IMR-90 (cell line): ENCODE data around the gene MLKL. TPM values are rescaled to one million over a fixed set of nuclear protein-coding genes. Genes with fewer than 3 reads are reported as not detected.

ENCODE experiments used
- ATAC-seq: fragments of 200-7000 bp; cut with Tn5 transposase; 2 replicates; pipeline ENCODE4 v1.9.1; 2020; ENCODE audit warnings: low read depth, mild to moderate bottlenecking, moderate library complexity
- BruUV-seq: library from RNA; stranded (reverse); fragments of 400-500 nt; replicated peaks from 2 replicates; lab custom pipeline; 2021; lab: Mats Ljungman, UMichigan
- CTCF ChIA-PET: fragments of 300-600 bp; formaldehyde crosslinking; extraction: SDS; loops from one replicate; lab custom pipeline; 2021; ENCODE audit warnings: antibody characterized with exemption; lab: Yijun Ruan, JAX
- POLR2A ChIA-PET: fragments of 300-600 bp; sonication (Branson Sonifier 250); formaldehyde crosslinking; loops from one replicate; lab custom pipeline; 2022; ENCODE audit warnings: antibody characterized with exemption; ENCODE audit not compliant: unreplicated experiment; lab: Charles Lee
- DNase-seq: peaks from one replicate; pipeline ENCODE4 v3.0.0; 2013
- H2AFZ ChIP-seq: replicated peaks from 2 replicates; pipeline ENCODE3; 2013; ENCODE audit warnings: low read length, mild to moderate bottlenecking; ENCODE audit not compliant: poor library complexity
- H2AK5ac ChIP-seq: 2 replicates; pipeline ENCODE4 v1.6.1; 2013; ENCODE audit warnings: low read depth, low read length, inconsistent platforms
- H2AK9ac ChIP-seq: replicated peaks from 2 replicates; pipeline ENCODE3; 2013; ENCODE audit warnings: mild to moderate bottlenecking, low read depth, low read length, moderate library complexity; ENCODE audit not compliant: poor library complexity
- H2BK120ac ChIP-seq: 2 replicates; pipeline ENCODE4 v1.6.1; 2013; ENCODE audit warnings: low read depth, low read length, inconsistent platforms
- H2BK15ac ChIP-seq: 3 replicates; pipeline ENCODE4 v1.6.1; 2013; ENCODE audit warnings: low read depth, low read length, inconsistent platforms
- H2BK20ac ChIP-seq: 2 replicates; pipeline ENCODE4 v1.6.1; 2013; ENCODE audit warnings: low read depth, mild to moderate bottlenecking, inconsistent platforms, low read length, moderate library complexity
- H2BK5ac ChIP-seq: 2 replicates; pipeline ENCODE4 v1.6.1; 2013; ENCODE audit warnings: mild to moderate bottlenecking, low read depth, low read length, inconsistent platforms; ENCODE audit not compliant: poor library complexity, severe bottlenecking
- H3K14ac ChIP-seq: replicated peaks from 2 replicates; pipeline ENCODE4 v1.6.1; 2013; ENCODE audit warnings: low read depth, low read length, inconsistent platforms
- H3K18ac ChIP-seq: 2 replicates; pipeline ENCODE4 v1.6.1; 2013; ENCODE audit warnings: low read depth, low read length, control low read depth
- H3K23ac ChIP-seq: 2 replicates; pipeline ENCODE4 v1.6.1; 2013; ENCODE audit warnings: low read depth, low read length, inconsistent platforms
- H3K27ac ChIP-seq: 2 replicates; pipeline ENCODE4 v1.5.1; 2013; ENCODE audit warnings: mild to moderate bottlenecking, control low read depth, low read length; ENCODE audit not compliant: insufficient read depth
- H3K27me3 ChIP-seq: 2 replicates; pipeline ENCODE4 v1.6.1; 2013; ENCODE audit warnings: low read length; ENCODE audit not compliant: control insufficient read depth, insufficient read depth
- H3K36me3 ChIP-seq: 2 replicates; pipeline ENCODE4 v1.6.1; 2013; ENCODE audit warnings: low read length, mixed read lengths; ENCODE audit not compliant: control insufficient read depth, insufficient read depth
- H3K4ac ChIP-seq: 2 replicates; pipeline ENCODE4 v1.6.1; 2013; ENCODE audit warnings: low read depth, low read length, inconsistent platforms
- H3K4me1 ChIP-seq: 2 replicates; pipeline ENCODE4 v1.6.1; 2013; ENCODE audit warnings: low read length, mixed read lengths; ENCODE audit not compliant: control insufficient read depth, insufficient read depth
- H3K4me2 ChIP-seq: 2 replicates; pipeline ENCODE4 v1.6.1; 2013; ENCODE audit warnings: low read depth, mild to moderate bottlenecking, control low read depth, low read length, moderate library complexity
- H3K4me3 ChIP-seq: 2 replicates; pipeline ENCODE4 v1.5.1; 2013; ENCODE audit warnings: low read depth, mild to moderate bottlenecking, control low read depth, low read length, moderate library complexity; ENCODE audit not compliant: insufficient read depth
- H3K56ac ChIP-seq: 2 replicates; pipeline ENCODE4 v1.6.1; 2013; ENCODE audit warnings: low read length, inconsistent platforms; ENCODE audit not compliant: insufficient read depth; ENCODE audit errors: extremely low read depth
- H3K79me1 ChIP-seq, 2 experiments: 2 replicates each; pipeline ENCODE4 v1.6.1; 2013; ENCODE audit warnings: low read length in 2 of 2, inconsistent platforms in 1 of 2, low read depth in 1 of 2
- H3K9ac ChIP-seq: 2 replicates; pipeline ENCODE4 v1.6.1; 2013; ENCODE audit warnings: low read depth, low read length, control low read depth
- H3K9me1 ChIP-seq: 2 replicates; pipeline ENCODE4 v1.6.1; 2013; ENCODE audit warnings: low read length, inconsistent platforms; ENCODE audit not compliant: insufficient read depth
- H3K9me3 ChIP-seq: 2 replicates; pipeline ENCODE4 v1.6.1; 2013; ENCODE audit warnings: low read length; ENCODE audit not compliant: control insufficient read depth, insufficient read depth
- H4K20me1 ChIP-seq: 2 replicates; pipeline ENCODE4 v1.6.1; 2013; ENCODE audit warnings: low read length, inconsistent platforms; ENCODE audit not compliant: insufficient read depth
- H4K5ac ChIP-seq: 2 replicates; pipeline ENCODE4 v1.6.1; 2013; ENCODE audit warnings: mild to moderate bottlenecking, low read depth, low read length, control low read depth
- H4K8ac ChIP-seq, 2 experiments: 2 replicates each; pipeline ENCODE4 v1.6.1; 2013; ENCODE audit warnings: low read depth in 2 of 2, low read length in 2 of 2, control low read depth in 1 of 2, inconsistent platforms in 1 of 2
- H4K91ac ChIP-seq: 2 replicates; pipeline ENCODE4 v1.6.1; 2013; ENCODE audit warnings: low read depth, low read length, inconsistent platforms; ENCODE audit not compliant: insufficient read depth
- BHLHE40 ChIP-seq: fragments of 150-350 bp; IDR thresholded peaks from 2 replicates; pipeline ENCODE4 v1.6.1; 2016; ENCODE audit warnings: mild to moderate bottlenecking, low read depth, low read length
- CEBPB ChIP-seq: IDR thresholded peaks from 2 replicates; pipeline ENCODE4 v1.6.1; 2012; ENCODE audit warnings: low read depth, low read length, improper control_type of control experiment
- CHD1 ChIP-seq: IDR thresholded peaks from 2 replicates; pipeline ENCODE4 v1.6.1; 2012; ENCODE audit warnings: low read depth, low read length, improper control_type of control experiment
- FOS ChIP-seq: fragments of 150-350 bp; IDR thresholded peaks from 2 replicates; pipeline ENCODE4 v1.6.1; 2016; ENCODE audit warnings: low read depth, low read length
- MAFK ChIP-seq: IDR thresholded peaks from 2 replicates; pipeline ENCODE4 v1.6.1; 2012; ENCODE audit warnings: low read depth, low read length, improper control_type of control experiment
- MAZ ChIP-seq: IDR thresholded peaks from 2 replicates; pipeline ENCODE4 v1.6.1; 2012; ENCODE audit warnings: low read depth, mild to moderate bottlenecking, low read length, improper control_type of control experiment, moderate library complexity, borderline replicate concordance
- MXI1 ChIP-seq: IDR thresholded peaks from 2 replicates; pipeline ENCODE4 v1.6.1; 2012; ENCODE audit warnings: low read depth, mild to moderate bottlenecking, low read length, moderate library complexity, borderline replicate concordance
- NFE2L2 ChIP-seq: fragments of 150-350 bp; IDR thresholded peaks from 2 replicates; pipeline ENCODE4 v1.6.1; 2016; ENCODE audit warnings: low read depth, mild to moderate bottlenecking, low read length
- POLR2A ChIP-seq: IDR thresholded peaks from 2 replicates; pipeline ENCODE4 v1.6.1; 2012; ENCODE audit warnings: mild to moderate bottlenecking, low read depth, low read length
- RAD21 ChIP-seq: IDR thresholded peaks from 2 replicates; pipeline ENCODE4 v1.6.1; 2012; ENCODE audit warnings: low read length, improper control_type of control experiment
- RCOR1 ChIP-seq: IDR thresholded peaks from 2 replicates; pipeline ENCODE4 v1.6.1; 2012; ENCODE audit warnings: mild to moderate bottlenecking, low read length, improper control_type of control experiment; ENCODE audit not compliant: insufficient replicate concordance
- RFX5 ChIP-seq: IDR thresholded peaks from 2 replicates; pipeline ENCODE4 v1.8.0; 2012; ENCODE audit warnings: low read depth, mild to moderate bottlenecking, low read length, moderate library complexity
- SMC3 ChIP-seq: fragments of 150-350 bp; IDR thresholded peaks from 2 replicates; pipeline ENCODE4 v1.6.1; 2016; ENCODE audit warnings: low read depth, mild to moderate bottlenecking, antibody characterized with exemption, low read length, moderate library complexity
- WGBS, 2 experiments: methylation state at CpG; one replicate each; pipeline versions ENCODE4 v1.1.5 to v1.1.7; 2013; ENCODE audit warnings: missing lambda C conversion rate in 2 of 2; ENCODE audit not compliant: insufficient read length in 1 of 2; ENCODE audit errors: extremely low coverage in 2 of 2; 5-methylcytosine and 5-hydroxymethylcytosine counted together
- dilution Hi-C: fragments of 300-500 bp; cut with HindIII; formaldehyde crosslinking; loops from one replicate; pipeline ENCODE4 v1.14.3; 2018; ENCODE audit warnings: low sequenced_read_pairs; ENCODE audit not compliant: unreplicated experiment
- in situ Hi-C: fragments of 300-500 bp; cut with MboI; formaldehyde crosslinking; loops from 3 replicates; pipeline ENCODE4 v1.14.3; 2019; ENCODE audit warnings: low sequenced_read_pairs, inconsistent platforms, mixed read lengths
- intact Hi-C: fragments of 100-400 bp; cut with micrococcal nuclease; formaldehyde crosslinking; loops from 2 replicates; pipeline ENCODE4 v1.10.0; 2022
- polyA plus RNA-seq, 3 experiments: library from polyadenylated mRNA; depleted of rRNA; stranded (reverse); fragments of >200 nt; gene quantifications; 2 replicates each; pipeline ENCODE4 v1.2.3, GENCODE V29; 2012; ENCODE audit warnings: low replicate concordance in 1 of 3
- total RNA-seq: library from RNA; depleted of rRNA; stranded (reverse); fragments of >200 nt; gene quantifications from 2 replicates; pipeline ENCODE4 v1.2.3, GENCODE V29; 2012
- TF ChIP-seq, protein P1 (sequence below): fragments of 150-350 bp; IDR thresholded peaks from 2 replicates; pipeline ENCODE4 v1.6.1; 2017; ENCODE audit warnings: mild to moderate bottlenecking, antibody characterized with exemption, low read length, low read depth
- TF ChIP-seq, protein P2 (sequence below): conservative IDR thresholded peaks from 2 replicates; pipeline ENCODE4 v1.5.1; 2012; ENCODE audit warnings: mild to moderate bottlenecking, low read depth, low read length, improper control_type of control experiment
- TF ChIP-seq, protein P3 (sequence below): fragments of 150-350 bp; IDR thresholded peaks from 2 replicates; pipeline ENCODE4 v1.6.1; 2016; ENCODE audit warnings: low read depth, mild to moderate bottlenecking, low read length, moderate library complexity, borderline replicate concordance

MLKL gene
- total and polyA plus RNA-seq, 2 of the 4 experiments (the other 2 are of a cell fraction), result 3.6 to 4.5 TPM

DNA sequence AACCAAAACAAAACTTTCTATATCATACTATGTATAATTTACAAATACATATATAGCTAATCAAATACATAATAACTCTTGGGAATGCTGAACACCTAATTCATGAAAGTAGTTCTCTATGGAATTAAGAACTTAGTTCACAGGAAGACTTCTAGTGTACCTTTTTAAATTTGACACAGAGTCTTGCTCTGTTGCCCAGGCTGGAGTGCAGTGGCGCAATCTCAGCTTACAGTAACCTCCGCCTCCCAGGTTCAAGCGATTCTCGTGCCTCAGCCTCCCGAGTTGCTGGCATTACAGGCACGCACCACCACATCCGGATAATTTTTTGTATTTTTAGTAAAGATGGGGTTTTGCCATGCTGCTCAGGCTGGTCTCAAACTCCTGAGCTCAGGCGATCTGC lies 58.7 kb downstream of the MLKL start:
- BruUV-seq, result no TSS peak
- H2BK20ac ChIP-seq, result no peak overlapping the region
- no peak overlapping the region for H3K4me2 ChIP-seq
- dilution Hi-C loops, result no loop called here
- peaks cover 25% of the 10 kb centered on the region for H3K36me3 ChIP-seq
- H3K56ac ChIP-seq, result no peak overlapping the region
- H3K18ac ChIP-seq, result no peak overlapping the region
- H4K20me1 ChIP-seq, result no peaks in the 10 kb centered on the region
- no peak overlapping the region for H3K4ac ChIP-seq
- no peak overlapping the region for H4K5ac ChIP-seq
- no peak overlapping the region for H4K8ac ChIP-seq
- TF ChIP-seq RCOR1 (no peak), BHLHE40 (no peak), NFE2L2 (no peak), MAZ (no peak), POLR2A (no peak), MXI1 (no peak), MAFK (no peak), CEBPB (no peak), SMC3 (no peak), CHD1 (no peak), FOS (no peak), RFX5 (no peak), RAD21 (no peak)
- TF ChIP-seq, protein P1, sequence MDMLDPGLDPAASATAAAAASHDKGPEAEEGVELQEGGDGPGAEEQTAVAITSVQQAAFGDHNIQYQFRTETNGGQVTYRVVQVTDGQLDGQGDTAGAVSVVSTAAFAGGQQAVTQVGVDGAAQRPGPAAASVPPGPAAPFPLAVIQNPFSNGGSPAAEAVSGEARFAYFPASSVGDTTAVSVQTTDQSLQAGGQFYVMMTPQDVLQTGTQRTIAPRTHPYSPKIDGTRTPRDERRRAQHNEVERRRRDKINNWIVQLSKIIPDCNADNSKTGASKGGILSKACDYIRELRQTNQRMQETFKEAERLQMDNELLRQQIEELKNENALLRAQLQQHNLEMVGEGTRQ, result no peak
- TF ChIP-seq, protein P2, sequence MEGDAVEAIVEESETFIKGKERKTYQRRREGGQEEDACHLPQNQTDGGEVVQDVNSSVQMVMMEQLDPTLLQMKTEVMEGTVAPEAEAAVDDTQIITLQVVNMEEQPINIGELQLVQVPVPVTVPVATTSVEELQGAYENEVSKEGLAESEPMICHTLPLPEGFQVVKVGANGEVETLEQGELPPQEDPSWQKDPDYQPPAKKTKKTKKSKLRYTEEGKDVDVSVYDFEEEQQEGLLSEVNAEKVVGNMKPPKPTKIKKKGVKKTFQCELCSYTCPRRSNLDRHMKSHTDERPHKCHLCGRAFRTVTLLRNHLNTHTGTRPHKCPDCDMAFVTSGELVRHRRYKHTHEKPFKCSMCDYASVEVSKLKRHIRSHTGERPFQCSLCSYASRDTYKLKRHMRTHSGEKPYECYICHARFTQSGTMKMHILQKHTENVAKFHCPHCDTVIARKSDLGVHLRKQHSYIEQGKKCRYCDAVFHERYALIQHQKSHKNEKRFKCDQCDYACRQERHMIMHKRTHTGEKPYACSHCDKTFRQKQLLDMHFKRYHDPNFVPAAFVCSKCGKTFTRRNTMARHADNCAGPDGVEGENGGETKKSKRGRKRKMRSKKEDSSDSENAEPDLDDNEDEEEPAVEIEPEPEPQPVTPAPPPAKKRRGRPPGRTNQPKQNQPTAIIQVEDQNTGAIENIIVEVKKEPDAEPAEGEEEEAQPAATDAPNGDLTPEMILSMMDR, result no peak
- TF ChIP-seq, protein P3, sequence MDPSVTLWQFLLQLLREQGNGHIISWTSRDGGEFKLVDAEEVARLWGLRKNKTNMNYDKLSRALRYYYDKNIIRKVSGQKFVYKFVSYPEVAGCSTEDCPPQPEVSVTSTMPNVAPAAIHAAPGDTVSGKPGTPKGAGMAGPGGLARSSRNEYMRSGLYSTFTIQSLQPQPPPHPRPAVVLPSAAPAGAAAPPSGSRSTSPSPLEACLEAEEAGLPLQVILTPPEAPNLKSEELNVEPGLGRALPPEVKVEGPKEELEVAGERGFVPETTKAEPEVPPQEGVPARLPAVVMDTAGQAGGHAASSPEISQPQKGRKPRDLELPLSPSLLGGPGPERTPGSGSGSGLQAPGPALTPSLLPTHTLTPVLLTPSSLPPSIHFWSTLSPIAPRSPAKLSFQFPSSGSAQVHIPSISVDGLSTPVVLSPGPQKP, result no peak
- WGBS, 2 experiments, result 96% methylated on average over 5 of the region's 8 CpGs; no CpG with 5 or more reads in 1 of the 2 experiments
- H3K23ac ChIP-seq, result no peak overlapping the region
- no peak overlapping the region for H2BK5ac ChIP-seq
- H3K9ac ChIP-seq, result no peak overlapping the region
- 0 out of 2 replicates have a peak, but pooled peaks cover 3% of the 10 kb centered on the region for H3K9me1 ChIP-seq
- in situ Hi-C loops, result no loop called here
- no peaks in the 10 kb centered on the region for H3K27me3 ChIP-seq
- no peak overlapping the region for H3K14ac ChIP-seq
- ChIA-PET POLR2A (interaction anchor here (0.7 kb wide), 1 partner anchor 54 kb away, joined by 21 read pairs; no protein-coding TSS in a partner anchor), CTCF (no interaction called here)
- no peak overlapping the region for H3K27ac ChIP-seq
- H3K4me1 ChIP-seq, result no peaks in the 10 kb centered on the region; the same call in 1 of the 2 replicates
- no peak overlapping the region for H4K91ac ChIP-seq
- H2AK5ac ChIP-seq, result no peak overlapping the region
- no peak overlapping the region for H2AK9ac ChIP-seq
- H2BK120ac ChIP-seq, result no peak overlapping the region
- no peak overlapping the region for H2AFZ ChIP-seq
- H3K9me3 ChIP-seq, result no peaks in the 10 kb centered on the region
- DNase-seq (no peak), ATAC-seq (no peak)
- H2BK15ac ChIP-seq, result no peak overlapping the region
- peaks cover 16 to 29% of the 10 kb centered on the region in 2 experiments for H3K79me1 ChIP-seq
- H3K4me3 ChIP-seq, result no peak overlapping the region
- intact Hi-C loops, result no loop called here
